GM18511 (cell line): ENCODE measurements around the gene PFKL.
"Not testable (repeated sequence)": the region's sequence is repeated elsewhere in the genome, so short reads cannot be mapped to it uniquely, and the experiment has no call there.

Experiments used
- ATAC-seq: cut with Tn5 transposase; IDR thresholded peaks from one replicate; pipeline ENCODE4 v1.9.1; 2021; ENCODE audit warnings: mild to moderate bottlenecking, moderate library complexity; ENCODE audit not compliant: unreplicated experiment

The PFKL gene

GRCh38 chr21:44337941-44338895 lies 38.4 kb downstream of the PFKL start:
- ATAC-seq = no peak

DNA sequence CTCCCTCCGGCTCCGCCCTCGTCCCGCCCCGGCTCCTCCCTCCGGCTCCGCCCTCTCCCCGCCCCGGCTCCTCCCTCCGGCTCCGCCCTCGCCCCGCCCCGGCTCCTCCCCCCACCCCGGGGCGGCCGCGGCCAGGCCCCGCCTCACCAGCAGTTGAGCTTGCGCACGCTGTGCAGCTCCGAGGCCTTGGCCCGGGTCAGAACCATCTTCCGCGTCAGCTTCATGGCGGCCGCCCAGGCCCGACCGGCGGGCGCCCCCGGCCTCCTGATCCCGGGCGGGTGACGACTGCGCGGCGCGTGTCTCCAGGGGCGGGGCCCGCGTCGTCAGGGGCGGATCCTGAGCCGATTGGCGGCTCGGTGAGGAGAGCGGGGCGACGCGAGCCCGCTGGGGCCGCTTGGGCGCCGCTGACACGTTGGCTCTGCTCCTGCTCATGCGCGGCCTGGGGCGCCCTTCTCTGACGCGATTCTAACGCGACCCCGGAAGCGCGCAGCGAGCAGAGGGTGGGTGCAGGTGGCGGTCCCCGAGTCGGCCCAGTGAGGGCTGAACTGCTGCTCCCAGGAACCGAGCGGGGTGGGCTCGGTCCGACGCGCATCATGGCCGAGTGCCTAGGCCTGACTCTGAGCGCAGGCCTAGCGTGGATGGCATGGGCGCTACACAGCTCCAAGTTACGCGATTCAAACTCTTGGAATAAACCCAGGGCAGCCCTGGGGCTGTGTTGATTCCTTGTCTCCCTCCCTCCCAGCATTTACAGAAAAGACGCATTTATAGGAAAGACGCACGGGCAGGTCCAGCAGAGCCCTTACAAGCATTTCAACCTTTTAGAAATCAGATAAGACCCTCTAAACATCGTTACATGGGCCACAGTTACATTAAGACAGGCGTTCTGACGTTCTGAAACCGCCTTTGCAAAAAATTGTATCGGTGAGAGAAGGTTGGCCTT lies 39.4 kb downstream of the PFKL start, which contains the start of gene CFAP410:
TSS of gene CFAP410 (minus strand) at position 420 of the 940 bp plus-strand sequence. CDS start at position 224, 196 bp downstream.
- ATAC-seq = peak; percentile 90

DNA sequence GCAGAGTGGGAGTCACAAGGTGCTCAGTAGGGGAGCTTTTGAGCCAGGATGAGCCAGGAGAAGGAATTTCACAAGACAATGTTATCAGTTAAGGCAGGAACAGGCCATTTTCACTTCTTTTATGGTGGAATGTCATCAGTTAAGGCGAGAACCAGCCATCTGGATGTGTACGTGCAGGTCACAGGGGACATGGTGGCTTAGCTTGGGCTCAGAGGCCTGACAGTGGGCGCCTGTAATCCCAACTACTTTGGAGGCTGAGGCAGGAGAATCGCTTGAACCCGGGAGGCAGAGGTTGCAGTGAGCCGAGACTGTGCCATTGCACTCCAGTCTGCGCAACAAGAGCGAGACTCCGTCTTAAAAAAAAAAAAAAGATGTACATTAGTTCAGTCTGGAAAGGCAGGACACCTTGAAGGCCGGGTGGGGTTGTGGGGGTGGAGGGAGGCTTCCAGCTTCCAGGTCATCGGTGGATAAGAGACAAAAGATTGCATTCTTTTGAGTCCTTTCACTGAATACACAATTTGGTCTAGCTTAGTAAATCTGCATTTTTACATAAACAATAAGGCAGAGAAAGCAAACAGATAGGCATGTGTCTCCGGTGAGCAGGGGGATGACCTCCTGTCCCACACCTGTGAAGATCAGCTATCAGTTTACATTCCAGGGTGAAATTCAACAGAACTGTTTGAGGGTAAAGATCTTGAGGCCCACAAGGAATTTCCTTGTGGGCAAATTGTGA lies 42.0 kb downstream of the PFKL start:
- ATAC-seq = not testable (repeated sequence)

DNA sequence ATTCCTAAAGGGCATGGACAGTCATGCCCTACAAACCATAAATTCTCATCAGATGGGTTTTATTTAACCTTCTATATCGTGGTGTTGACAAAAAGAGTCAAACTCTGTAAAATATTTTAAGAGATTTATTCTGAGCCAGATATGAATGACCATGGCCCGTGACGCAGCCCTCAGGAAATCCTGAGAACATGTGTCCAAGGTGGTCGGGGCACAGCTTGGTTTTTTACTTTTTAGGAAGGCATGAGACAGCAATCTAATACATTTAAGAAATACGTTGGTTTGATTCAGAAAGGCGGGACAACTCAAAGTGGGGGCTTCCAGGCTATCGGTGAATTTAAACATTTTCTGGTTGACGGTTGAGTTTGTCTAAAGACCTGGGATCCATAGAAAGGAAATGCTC lies 43.1 kb downstream of the PFKL start:
- ATAC-seq = not testable (repeated sequence)

GRCh38 chr21:44344541-44345183 lies 44.8 kb downstream of the PFKL start:
- no peak for ATAC-seq

GRCh38 chr21:44345495-44345894 lies 45.6 kb downstream of the PFKL start:
- no peak for ATAC-seq

DNA sequence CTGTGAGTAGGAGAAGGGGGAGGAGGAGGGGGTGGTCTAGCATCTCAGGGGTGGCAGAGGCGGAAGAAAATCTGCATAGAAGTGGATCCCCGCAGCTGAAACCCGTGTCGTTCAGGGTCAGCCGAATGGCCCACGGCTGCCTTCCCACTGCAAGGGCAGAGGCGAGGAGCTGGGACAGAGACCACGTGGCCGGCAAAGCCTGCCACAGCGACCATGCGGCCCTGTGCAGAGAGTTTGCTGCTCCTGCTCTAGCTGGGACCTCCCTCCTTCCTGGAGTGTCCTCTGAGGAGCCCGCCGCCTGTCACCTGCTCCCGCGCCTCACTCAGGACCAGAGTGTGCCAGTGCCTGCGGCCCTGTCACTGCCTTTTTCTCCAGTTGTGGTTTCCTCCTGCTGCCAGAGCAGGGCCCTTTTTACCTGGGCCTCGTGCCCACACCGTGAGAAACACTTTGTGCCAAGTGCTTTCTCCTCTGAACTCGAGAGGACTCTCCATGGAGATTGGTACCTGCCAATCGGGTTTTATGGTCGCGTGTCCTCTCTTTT lies 48.1 kb downstream of the PFKL start:
- ATAC-seq = no peak

DNA sequence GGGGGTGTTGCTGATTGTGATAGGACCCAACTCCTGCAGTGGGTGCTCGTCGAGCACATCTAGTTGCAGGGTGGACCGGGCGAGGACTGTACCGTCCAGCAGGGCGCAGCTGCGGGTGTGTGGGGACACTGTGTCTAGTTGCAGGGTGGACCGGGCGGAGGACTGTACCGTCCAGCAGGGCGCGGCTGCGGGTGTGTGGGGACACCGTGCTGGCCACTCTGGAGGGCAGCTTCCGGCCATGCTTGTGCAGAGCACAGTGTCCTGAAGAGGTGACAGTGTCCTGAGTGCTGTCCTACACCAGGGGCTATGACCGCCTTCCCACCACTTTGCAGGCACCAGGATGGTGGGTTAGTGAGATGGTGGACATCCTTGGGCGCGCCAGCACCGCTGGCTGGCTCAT lies 49.0 kb downstream of the PFKL start:
- ATAC-seq = no peak

DNA sequence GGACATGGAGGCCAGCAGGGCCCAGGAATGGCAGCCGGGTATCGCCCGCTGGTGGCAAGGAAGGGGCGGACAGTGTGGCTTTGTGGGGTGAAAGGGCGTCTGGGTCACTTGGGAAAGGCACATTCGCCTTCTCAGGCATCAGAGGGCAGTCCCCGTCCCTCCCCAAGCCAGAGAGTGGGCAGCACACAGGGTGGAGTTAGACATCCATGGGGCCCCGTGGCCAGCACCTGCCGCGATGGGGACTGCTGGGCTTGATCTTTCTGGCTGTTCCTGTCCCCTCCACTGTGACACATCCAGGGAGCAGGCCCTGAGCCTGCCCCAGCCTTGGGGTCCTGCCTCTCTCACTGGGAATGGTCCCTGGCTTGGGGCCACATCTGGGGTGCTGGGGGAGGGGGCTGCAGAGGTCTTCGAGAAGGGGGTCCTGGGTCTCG lies 49.6 kb downstream of the PFKL start:
- ATAC-seq = no peak

DNA sequence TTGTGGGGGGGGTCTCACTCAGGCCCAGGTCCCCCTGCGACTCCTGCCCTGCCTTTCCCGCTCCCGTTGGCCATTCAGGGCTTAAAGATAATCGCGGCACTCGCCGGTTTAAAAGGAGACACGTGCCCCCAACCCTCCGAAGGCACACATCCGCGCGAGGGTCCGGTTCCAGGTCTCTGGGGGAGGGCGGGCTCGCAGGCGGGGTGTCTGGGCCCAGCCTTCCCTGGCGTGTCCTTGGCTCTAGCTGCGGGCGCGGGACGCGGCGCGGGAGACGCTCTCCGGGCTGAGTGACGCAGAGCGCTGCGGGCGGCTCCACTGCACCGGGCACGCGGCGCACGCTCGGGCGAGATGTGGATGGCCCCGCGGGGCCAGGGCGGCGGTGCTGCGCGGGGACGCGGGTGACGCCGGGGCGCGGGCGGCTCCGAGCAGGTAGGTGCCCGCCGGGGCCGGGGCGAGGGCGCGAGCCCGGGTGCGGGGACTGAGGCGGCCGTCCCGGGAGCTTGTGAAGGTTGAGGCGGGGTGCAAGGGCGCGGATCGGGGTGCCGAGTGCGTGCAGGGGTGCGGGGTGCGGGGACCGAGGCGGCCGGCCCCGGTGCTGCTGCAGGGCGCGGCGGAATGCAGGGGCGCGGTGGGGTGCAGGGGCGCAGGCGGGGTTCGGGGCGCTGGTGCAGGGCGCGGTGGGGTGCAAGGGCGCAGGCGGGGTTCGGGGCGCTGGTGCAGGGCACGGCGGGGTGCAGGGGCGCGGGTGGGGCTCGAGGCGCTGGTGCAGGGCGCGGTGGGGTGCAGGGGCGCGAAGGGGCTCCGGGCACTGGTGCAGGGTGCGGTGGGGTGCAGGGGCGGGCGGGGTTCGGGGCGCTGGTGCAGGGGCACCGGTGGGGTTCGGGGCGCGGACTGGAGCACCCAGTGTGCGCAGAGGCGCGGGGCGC lies 50.3 kb downstream of the PFKL start:
- ATAC-seq = no peak

- ATAC-seq = no peak
Observed at GRCh38 chr21:44350773-44351481, 51.1 kb downstream of the PFKL start.

DNA sequence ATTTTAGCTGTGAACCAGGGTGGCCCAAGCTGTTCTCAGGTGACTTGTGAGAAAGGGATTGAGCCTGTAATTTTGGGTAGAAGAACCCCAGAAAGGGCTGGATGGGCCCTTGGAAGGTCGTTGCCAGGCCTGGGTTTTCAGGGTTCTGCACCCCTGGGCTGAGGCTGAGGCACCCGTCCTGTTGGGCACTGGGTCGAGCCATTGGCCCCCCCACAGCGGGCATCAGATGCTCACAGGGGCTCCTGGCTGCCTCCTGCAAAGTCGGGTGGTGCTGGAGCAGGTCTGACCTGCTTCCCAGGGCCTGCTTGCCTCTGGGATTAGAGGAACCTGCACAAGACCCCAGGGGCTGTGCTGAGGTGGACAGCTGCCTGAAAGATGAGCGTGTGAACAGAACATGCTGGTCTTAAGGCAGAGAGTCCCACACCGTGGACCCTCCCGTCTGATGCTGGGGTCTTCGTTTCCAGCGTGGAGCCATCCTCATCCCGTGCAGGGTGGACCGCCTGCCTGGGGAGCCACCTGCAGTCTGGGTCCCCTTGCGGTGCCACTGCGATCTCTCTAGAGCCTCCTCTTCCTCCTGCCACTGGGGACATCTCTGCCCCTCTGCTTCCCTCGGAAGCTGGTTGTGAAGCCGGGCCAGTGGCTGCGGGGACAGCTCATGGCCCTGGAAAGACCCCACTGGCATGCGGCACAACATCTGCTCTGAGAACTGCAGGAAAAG lies 51.8 kb downstream of the PFKL start:
- no peak for ATAC-seq

DNA sequence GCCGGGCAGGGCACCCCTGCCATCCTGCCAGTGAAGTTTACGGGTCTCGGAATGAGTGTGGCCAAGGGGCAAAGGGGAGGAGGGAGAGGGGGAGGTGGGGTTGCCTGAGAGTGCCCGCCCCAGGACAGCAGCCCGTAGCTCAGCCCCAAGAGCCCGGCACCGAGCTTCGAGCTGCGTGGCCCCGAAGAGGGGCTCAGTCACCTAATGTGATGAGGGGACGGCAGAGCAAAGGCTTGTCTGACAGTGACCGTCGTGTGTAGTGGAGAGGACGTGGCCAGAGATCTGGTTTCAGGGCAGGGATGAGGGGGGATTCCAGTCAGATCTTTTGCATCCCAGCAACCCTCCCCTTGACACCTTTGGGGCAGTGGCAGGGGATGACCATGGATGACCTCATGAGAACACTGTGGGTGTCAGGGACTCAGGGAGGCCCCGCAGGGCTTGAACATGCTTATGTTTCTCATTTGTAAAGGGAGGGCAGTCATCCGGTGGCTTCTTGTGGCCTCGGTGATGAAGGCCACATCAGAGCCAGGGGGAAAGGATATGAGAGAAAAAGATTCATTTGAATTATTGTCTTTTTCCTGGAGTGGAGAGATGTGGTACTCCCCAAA lies 52.5 kb downstream of the PFKL start:
- no peak for ATAC-seq

DNA sequence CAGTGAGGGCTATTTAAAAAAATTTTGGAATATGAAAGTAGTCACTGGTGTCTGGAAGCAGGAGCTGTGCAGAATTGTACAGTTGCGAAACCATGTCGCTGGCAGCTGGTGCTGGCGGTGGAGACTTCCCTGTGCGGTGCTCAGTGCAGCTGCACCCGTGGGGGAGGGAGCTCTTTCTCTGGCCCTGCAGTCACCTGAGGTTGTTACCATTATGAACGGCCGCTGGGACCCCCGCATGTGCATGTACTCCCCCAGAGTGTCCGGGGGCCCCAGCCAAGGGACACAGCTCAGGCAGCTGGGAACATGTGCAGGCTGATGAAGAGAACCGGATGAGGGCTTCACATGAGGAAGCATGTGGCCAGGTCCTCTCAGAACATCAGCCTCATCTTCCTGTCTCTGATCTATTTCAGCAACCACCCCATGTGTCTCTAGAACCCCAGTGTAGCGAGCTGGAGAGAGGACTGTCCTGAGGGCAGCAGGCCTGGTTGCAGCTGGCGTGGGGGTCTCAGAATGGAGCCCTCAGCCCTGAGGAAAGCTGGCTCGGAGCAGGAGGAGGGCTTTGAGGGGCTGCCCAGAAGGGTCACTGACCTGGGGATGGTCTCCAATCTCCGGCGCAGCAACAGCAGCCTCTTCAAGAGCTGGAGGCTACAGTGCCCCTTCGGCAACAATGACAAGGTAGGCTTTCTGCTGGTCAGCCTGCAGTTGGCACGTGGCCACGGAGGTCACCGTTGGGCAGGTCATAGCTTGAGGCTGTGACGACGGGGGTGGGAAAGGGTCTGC lies 53.5 kb downstream of the PFKL start, which contains the start of gene TRPM2:
TSS of gene TRPM2 (plus strand) at position 431 of the 780 bp plus-strand sequence. CDS start at position 511, 80 bp downstream.
- ATAC-seq = peak; percentile 54

DNA sequence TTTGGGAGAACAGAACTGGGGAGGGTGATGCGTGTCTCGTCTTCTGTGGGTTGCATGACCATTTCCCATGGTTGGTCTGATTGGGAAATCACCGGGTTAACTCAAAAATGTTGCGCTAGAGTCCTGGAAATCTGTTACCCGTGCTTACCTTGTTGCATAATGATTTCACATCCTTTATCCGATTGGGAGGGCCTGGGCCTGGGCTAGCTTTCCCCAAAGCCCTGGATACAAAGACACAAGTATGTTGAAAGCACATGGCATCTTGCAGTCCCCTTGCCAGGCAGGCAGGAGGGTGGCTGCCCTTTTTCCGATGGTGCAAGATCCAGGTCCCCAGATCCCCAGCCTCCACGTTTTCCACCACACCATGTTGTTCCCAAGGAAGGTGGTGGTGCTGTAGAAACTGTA lies 54.1 kb downstream of the PFKL start:
- peak; percentile 22 for ATAC-seq
